GM18508 (cell line): Measurements from ENCODE around the gene ZNF586.
"Not testable (repeated sequence)": the region's sequence is repeated elsewhere in the genome, so short reads cannot be mapped to it uniquely, and the experiment has no call there.

ENCODE experiments used
- ATAC-seq: cut with Tn5 transposase; IDR thresholded peaks from one replicate; pipeline ENCODE4 v1.9.1; 2021; ENCODE audit warnings: moderate number of reproducible peaks; ENCODE audit not compliant: insufficient read depth, unreplicated experiment

ZNF586 gene

DNA sequence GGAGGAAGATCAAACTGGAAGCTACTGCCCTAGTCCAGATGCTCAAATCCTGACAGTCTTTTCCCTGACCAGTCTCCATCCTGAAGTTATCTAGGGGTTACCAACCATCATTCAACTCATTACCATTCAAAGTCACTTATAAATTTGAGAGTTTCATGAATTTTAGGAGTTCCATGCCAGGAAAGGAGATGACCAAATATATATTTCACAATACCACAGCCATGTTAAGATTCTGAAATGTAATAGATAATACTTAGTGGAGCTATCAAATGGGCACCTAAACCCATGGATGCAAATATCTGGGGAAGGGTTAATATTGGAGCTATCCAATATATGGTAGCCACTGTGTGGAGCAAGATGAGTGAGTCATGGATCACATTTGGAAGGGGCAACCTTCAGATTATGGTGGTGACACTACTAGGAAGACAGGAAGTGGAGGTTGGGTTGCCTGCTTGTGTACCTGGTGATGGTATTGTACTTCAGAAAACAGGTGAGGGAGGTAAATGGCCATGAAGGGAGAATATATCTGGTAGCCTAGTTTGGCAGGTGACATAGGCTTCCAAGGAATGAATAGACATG lies 18.7 kb downstream of the ZNF586 start:
- ATAC-seq, result no peak

DNA sequence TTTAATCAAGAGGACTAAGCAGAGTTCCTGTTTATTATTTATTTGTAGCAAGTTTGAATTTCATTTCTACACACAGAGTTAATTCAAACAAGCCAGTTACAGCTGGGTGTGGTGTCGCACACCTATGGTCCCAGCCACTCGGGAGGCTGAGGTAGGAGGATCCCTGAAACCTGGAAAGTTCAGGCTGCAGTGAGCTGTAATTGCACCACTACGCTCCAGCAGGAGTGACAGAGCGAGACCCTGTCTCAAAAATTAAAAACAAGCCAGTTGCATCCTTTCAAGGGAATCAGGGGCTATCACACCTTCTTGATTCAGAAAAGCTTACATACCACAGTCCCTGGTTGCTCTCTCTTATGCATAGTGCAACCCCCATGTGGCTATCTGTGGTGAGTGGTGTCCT lies 19.8 kb downstream of the ZNF586 start:
- no peak for ATAC-seq

DNA sequence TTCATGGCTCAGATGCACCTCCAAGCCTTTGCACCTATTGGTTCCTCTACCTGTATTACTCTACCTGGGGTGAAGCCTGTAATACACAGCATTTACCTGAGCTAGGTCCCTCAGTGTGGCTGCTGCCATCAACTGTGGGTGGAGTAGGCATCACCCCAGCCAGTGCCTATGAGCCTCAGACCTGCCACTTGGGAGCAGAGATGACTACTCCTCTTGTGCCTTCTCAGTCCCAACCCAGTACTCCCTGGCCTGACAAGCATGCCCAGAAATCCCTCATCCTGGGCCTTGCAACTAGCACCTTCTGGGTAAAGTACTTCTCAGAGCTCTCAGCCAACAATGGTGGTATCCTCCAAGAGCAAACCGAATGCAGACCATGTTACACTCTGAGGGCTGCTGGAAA lies 27.1 kb downstream of the ZNF586 start:
- ATAC-seq, result not testable (repeated sequence)

DNA sequence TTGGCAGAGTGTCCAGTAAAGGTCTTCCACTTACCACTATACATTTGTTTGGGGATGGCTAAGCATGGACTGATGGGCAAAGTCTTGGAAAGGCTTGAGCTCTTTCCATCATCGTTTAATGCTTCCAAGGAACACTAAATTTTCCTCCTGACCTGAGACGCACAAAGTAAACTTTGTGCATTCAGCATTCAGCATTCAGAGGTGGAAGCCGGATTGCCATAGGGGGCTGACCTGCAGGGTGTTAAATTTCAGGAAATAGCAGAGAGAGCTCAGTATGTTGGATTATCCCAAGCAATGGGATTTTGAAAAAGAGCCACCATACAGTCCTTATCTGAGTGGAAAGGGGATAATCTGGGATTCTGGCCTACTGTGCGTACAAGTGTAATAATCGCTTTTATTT lies 31.2 kb downstream of the ZNF586 start:
- ATAC-seq, result no peak

DNA sequence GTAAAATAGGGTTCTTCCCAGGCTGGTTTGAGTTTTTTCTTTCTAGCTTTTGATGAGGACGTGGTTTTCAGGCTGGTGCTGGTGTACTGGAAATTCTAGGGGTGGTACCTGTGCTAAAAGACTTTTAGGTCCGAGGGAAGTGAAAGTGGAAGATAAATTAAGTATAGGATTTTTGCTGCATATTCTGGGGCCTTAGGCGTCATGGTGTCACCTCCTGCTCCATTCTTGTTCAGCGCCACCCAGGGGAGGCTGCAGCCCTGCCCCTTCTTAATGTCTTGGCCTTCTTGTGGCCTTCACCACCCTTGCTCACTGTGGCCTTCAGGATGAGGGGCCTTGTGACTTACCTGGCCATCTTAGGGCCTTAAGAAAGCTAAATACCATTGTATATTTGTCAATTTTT lies 32.8 kb downstream of the ZNF586 start:
- ATAC-seq, result no peak

DNA sequence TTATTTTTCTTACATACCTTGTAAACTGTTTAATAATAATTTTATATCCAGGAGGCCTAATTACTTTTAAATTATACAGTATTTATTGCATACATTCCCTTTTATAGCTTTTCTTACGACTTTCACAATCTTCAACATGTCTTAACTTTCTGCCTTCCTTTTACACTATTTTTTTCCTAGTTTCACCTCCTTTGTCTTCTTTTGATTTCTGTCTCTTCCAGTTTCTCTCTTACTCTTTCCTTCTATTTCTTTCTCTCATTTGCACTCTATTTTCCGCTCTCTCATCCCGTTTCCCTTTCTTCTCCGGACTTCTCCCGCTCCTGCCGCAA lies 33.8 kb downstream of the ZNF586 start:
- ATAC-seq, result no peak

DNA sequence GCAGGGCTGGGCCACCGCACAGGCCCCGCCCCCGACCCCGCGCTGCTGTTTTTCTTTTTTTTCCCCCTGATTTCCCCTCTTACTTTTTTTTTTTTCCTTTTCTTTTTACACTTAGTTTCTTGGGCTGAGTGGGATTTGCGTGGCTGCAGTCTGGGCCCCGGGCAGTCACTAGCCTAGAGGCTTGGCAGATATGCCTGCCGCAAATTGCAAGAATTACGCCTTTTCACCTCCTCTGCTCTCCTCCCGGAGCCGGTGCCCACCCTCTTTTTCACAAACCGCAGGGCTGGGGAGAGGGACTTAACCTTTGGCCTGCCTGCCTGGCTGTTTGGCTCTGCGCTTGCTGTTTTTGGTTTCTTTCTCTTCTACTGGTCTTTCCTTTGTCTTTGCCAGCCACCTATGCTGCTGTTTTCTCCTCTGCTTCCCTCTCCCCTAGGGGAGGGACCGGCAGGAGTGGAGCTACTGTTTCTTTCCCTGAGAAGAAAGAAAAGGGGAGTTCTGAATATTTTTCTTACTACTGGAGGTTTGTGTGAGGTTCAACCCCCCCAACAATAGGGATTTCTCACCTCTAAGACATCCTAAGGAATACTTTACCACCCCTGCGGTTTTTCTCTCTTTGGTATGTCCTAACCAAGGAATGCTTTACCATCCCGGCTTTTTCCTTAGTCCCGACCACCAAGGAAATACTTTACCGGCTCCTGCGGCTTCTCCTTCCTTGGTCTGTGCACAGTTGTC lies 34.3 kb downstream of the ZNF586 start:
- no peak for ATAC-seq

DNA sequence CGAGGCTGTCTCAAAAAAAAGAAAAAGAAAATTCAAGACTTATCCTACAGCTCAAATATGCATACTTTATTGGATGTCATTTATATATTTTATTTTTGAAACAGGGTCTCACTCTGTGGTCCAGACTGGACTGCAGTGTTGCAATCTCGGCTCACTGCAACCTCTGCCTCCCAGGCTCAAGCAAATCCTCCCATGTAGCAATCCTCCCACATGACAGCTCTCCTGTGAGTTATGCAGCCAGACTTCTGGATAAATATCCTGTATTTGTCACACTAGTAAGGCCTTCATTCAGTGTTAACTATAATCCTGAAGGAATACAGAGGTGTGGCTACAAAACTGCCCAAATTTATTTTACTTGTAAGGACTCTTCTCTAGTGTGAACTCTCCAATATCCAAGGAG lies 38.1 kb downstream of the ZNF586 start:
- ATAC-seq, result no peak

DNA sequence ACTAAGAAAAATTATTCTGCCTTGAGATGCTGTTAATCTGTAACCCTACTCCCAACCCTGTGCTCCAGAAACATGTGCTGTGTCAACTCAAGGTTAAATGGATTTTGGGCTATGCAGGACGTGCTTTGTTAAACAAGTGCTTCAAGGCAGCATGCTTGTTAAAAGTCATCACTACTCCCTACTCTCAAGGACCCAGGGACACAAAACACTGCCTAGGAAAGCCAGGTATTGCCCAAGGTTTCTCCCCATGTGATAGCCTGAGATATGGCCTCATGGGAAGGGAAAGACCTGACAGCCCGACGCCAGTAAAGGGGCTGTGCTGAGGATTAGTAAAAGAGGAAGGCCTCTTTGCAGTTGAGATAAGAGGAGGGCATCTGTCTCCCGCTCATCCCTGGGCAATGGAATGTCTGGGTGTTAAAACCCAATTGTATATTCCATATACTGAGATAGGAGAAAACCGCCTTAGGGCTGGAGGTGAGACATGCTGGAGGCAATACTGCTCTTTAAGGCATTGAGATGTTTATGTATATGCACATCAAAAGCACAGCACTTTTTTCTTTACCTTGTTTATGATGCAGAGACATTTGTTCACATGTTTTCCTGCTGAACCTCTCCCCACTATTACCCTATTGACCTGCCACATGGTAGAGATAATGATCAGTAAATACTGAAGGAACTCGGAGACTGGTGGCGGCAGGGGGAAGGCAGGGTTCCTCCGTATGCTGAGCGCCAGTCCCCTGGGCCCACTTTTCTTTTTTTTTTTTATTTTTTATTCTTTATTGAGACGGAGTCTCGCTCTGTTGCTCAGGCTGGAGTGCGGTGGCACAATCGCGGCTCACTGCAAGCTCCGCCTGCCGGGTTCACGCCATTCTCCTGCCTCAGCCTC lies 41.2 kb downstream of the ZNF586 start:
- not testable (repeated sequence) for ATAC-seq

DNA sequence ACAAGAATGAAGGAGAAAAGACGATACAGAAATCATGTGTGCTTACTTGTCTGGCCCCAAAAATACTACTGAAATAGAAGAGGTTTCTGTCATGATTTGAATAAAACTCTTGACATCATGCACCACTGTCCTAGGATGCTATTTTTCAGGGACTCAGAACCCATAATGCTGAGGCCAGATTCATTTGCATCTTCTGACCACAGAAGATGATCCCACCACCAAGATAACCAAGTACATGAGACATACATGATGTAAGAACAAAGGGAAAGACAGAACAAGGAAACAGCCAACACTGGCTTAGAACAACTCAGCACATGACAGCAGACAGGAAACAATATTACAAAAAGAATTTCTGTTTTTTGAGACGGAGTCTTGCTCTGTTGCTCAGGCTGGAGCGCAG lies 42.8 kb downstream of the ZNF586 start:
- ATAC-seq, result peak; percentile 37

DNA sequence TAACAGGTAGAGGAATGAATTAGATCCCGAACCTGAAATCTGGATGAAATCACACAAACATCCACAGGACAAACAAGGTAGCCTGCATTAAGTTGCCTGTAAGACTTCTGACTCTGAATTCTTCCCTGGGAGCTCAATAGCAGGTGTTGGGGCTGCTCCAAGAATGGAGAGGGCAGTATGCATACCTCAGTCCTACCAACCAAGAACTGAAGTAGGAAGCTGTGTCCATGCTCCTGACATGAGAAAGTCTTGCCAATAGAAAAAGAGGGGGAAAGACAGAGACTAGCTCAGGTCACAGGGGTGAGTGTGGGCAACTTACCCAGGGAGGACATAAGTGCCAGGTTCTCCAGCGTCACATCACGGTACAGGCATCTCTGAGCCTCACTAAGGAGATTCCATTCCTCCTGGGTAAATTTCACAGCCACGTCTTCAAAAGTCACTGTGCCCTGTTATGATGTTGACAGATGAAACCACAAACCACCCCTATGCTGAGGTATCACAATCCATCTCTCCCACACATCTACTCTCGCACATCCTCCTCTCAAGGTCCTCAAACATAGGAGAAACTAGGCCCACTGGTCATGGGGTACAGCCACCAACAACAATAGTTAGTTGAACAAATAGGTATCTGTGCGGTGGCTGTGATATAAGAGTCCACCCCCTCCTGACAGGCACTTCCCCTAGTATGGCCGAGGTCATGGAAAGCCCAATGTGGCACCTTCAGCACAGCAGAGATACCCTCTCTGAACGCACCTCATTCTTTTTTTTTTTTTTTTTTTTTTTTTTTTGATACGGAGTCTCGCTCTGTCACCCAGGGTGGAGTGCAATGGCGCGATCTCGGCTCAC lies 43.7 kb downstream of the ZNF586 start:
- not testable (repeated sequence) for ATAC-seq

DNA sequence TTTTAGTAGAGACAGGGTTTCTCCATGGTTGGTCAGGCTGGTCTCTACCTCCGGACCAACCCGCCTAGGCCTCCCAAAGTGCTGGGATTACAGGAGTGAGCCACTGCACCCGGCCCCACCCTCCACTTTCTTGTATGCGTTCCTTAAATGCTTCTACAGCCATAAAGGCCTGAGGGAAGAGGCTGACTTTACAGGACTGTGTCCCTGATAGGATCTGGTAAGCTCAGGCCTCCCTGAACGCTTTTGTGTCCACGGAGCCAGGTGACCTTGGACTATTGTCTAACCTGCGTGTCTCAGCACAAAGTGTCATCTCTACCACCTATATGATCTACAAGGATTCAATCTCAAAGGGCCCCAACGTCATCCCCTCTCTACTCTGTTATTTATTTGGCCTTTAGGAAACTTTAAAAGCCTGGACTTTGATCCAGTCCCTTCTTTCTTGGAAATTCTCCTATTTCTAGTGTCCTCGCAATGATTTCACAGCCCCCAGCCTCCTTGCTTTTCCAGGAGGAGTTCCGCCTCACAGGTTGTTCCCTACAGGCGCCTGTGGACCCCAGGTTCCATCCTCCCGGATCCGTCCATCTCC lies 44.5 kb downstream of the ZNF586 start:
- ATAC-seq, result no peak

DNA sequence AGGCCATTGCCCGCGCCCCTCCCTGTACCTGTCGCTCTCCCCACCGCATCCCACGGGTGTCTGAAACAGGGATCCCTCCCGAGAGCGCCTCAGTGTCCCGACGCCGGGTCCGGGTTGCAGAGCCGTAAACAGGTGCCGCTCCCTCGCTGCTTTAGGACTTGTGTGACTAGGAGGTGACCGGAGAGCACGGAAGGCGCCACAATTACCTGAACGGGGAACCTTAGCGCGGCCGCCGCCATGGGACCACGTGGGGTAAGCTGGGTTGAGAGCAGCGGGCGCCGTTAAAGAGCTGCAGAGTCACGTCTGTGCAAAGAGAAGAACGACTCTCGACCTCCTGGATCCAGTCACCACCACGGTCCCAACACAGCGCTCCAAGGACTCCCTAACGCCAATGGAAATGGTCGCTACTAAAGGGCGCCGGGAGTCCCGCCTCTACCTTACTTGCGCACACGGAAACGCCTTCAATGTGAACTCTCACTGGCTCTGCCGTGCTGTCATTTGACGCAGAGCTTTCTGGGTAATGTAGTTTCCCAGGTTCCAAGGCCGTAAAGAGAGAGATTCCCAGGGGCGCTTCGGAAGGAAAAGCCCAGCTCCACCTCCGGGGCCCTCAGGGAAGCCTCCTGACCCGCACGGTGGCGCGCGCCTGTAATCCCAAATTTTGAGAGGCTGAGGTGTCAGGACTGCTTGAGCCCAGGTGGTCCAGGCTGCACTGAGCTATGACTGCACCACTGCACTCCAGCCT lies 45.2 kb downstream of the ZNF586 start, which contains the start of gene ZNF552:
Gene ZNF552 (minus strand): TSS at position 409 of the 742 bp plus-strand sequence. CDS start 170 bp downstream, at position 239.
- ATAC-seq, result peak; percentile 67

DNA sequence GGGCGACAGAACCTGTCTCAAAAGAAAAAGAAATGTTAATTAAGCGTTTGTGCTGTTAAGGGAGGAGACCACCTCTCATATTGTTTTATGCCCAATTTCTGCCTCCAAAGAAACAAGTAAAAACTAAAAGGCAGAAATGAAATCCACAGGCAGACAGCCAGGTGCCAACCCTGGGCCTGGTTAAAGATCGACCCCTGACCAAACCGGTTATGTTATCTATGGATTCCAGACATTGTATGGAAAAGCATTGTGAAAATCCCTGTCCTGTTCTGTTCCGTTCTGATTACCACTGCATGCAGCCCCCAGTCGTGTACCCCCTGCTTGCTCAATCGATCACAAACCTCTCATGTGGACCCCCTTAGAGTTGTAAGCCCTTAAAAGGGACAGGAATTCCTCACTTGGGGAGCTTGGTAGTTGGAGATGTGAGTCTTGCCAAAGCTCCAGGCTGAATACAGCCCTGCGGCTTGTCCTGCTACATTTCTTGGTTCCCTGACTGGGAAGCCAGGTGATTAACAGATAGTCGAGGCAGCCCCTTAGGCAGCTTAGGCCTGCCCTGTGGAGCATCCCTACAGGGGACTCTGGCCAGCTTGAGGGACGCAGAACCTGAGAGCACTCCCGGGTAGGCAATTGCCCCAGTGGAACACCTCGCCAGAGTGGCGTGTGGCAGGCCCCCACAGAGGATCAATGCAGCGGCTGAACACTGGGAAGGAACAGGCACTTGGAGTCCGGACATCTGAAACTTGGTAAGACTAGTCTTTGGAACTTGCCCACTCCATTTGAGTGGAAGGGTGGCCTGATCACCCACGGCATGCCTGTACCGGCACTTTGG lies 46.0 kb downstream of the ZNF586 start:
- ATAC-seq, result no peak

DNA sequence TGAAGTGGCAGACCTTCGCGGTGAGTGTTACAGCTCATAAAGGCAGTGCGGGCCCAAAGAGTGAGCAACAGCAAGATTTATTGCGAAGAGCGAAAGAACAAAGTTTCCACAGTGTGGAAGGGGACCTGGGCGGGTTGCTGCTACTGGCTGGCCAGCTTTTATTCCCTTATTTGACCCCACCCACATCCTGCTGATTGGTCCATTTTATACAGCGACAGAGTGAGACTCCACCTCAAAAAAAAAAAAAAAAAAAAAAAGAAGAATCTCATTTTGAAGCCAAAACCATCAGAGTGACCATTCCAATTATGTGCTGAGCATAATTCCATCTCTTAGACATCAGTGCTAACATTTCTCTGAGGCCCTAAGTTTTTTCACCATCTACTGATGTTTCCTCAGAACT lies 47.2 kb downstream of the ZNF586 start:
- no peak for ATAC-seq

DNA sequence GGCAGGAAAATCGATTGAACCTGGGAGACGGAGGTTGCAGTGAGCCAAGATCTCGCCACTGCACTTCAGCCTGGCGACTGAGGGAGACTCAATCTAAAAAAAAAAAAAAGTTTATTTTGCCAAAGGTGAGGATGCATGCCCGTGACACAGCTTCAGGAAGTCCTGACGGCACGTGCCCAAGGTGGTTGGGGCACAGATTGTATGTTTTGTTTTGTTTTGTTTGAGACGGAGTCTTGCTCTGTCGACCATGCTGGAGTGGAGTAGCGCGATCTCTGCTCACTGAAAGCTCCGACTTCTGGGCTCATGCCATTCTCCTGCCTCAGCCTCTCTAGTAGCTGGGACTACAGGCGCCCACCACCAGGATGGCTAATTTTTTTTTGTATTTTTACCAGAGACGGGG lies 48.5 kb downstream of the ZNF586 start:
- no peak for ATAC-seq

DNA sequence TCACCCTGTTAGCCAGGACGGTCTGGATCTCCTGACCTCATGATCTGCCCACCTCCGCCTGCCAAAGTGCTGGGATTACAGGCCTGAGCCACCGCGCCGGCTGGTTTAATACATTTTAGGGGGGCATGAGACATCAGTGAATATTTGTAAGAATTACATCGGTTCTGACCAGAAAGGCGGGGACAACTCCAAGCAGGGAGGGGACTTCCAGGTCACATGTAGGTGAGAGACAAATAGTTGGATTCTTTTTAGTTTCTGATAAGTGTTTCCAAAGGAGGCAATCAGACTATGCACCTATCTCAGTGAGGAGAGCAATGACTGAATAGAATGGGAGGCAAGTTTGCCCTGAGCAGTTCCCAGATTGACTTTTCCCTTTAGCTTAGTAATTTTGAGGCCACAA lies 48.9 kb downstream of the ZNF586 start:
- ATAC-seq, result no peak

DNA sequence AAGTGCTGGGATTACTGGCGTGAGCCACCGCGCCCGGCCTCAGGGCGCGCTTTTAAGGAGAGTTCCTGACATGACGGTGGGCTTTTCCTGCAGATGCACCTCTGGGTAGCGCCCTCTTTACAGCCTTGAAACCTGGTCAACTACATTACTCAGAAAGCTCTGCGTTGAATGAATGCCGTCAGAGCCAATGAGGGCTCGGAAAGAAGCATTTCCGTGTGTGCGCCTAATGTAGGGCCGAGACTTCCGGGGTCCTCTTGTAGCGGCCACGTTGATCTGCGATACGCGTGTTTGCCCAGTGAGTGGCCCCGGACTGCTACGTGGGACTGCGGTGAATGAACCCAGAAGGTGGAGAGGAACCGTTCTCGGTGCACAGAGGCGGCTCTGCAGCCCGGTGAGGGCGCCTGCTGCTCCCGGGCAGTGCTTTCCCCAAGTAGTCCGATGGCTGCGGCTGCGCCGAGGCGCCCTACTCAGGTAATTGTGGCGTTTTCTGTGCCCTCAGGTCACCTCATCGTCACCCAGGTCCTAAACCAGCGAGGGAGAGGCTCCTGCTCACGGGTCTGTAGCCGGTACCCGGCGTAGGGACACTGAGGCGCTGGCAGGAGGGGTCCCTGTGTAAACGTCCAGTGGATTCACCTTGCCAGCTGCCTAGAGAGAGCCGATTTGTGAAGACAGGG lies 50.1 kb downstream of the ZNF586 start:
- ATAC-seq, result peak; percentile 71
